Measurements from ENCODE around the gene SLC6A2. TPM values are rescaled to one million over a fixed set of nuclear protein-coding genes. Genes with fewer than 3 reads are reported as not detected.
A peak's percentile ranks its signal among the peaks of the same experiment; 100 is the strongest.

The SLC6A2 gene
- total RNA-seq, 4 donors from 2014 or later: not detected

DNA sequence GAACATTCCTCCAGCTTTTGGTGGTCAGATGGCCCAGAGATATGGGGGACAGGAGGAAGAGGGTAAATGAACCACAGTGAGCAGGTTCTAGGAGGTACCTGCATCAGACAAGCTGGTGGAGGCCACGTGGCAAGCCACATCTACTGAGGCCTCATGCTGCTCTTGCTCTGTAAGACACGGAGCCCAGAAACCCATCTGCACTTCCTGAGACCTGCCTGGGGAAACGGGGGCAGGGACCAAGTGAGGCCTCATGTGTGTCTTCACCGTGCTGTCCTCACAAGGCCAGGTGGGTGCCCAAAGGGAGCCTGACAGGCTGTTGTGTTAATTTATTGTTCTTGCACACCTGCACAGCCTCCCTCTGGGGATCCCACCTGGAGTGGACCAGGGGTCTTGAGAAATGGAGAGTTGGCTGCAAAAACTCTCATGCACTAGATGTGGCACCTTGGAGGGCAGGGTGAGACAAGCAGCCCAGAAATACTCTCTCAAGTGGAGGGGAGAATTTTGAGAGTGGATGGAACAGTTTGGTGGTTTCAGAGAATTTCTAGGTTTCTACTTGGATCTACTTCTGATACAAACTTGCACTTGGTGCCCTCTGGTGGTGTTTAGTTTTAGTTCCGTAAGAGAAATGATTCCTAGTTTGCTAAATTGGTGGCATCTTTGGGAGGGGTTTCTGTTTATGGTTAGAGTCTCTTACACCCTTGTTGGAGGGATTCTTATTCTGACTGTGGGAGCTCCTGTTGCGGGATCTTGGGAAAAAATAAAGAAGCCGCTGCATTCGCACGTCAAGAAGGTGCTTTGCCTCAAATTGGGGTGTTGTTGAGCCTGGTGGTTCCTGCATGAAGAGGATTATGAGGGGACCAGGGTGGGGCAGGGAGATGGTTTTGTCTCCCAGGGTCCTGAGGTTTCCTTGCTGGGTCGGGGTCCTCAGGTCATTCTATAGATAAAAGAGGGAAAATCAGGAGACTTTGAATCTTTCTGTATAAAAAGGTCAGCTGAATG is 47.5 kb downstream of the SLC6A2 start:
- Histone ChIP-seq H3K4me1 (no peaks in the 10 kb centered on the region), H3K9me3 (no peaks in the 10 kb centered on the region), H3K27ac (no peak overlapping the region), H3K27me3 (no peaks in the 10 kb centered on the region), H3K4me3 (replicated peaks in 1 of 3) (no peak overlapping the region), H3K36me3 (no peaks in the 10 kb centered on the region)
- TF ChIP-seq POLR2A (IDR thresholded peaks at IDR 0.05): no peak
- TF ChIP-seq, protein P1, sequence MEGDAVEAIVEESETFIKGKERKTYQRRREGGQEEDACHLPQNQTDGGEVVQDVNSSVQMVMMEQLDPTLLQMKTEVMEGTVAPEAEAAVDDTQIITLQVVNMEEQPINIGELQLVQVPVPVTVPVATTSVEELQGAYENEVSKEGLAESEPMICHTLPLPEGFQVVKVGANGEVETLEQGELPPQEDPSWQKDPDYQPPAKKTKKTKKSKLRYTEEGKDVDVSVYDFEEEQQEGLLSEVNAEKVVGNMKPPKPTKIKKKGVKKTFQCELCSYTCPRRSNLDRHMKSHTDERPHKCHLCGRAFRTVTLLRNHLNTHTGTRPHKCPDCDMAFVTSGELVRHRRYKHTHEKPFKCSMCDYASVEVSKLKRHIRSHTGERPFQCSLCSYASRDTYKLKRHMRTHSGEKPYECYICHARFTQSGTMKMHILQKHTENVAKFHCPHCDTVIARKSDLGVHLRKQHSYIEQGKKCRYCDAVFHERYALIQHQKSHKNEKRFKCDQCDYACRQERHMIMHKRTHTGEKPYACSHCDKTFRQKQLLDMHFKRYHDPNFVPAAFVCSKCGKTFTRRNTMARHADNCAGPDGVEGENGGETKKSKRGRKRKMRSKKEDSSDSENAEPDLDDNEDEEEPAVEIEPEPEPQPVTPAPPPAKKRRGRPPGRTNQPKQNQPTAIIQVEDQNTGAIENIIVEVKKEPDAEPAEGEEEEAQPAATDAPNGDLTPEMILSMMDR (IDR thresholded peaks at IDR 0.05): peak in 5 of 6 experiments; percentile 13 to 71 (median 48)
- peak; percentile 22 to 27 for DNase-seq
- intact Hi-C loops (cut with DNase I): loop anchor here (2.0 kb wide), 1 partner anchor 239 kb away; no protein-coding TSS in a partner anchor
- WGBS, 2 donors: 40 to 48% methylated on average over 10 of the region's 10 CpGs

DNA sequence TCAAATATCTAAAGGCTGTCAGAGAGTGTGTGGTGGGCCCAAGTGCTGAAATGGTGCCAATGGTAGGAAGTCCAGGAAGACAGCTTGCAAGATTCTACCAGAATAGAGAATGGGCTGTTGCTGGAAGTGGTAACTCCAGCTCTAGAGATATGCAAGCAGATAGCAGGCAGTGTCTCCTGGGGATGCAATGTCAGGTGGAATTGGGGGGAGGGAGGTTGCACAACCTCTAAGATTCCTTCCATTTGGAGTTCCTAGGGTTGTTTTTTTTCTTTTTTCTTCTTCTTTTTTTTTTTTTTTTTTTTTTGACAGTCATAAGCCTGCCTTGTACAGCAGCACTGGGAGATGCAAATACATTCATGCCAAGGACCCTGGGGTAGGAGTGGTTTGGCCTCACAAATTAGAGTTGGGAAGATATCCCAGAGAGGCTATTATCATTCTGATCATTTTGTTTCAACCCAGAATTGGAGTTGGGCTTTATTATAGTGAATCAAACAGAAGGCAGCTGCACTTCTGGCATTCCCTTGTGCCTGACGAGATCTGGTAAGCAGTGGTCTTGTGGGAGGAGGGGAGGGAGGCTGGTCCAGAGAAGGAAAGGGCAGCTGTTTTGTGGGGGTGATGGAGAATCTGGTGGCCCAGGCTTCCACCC is 51.1 kb downstream of the SLC6A2 start:
- no peak for DNase-seq
- Histone ChIP-seq H3K4me3 (replicated peaks in 1 of 3) (no peak overlapping the region), H3K36me3 (no peaks in the 10 kb centered on the region), H3K4me1 (no peaks in the 10 kb centered on the region), H3K9me3 (no peaks in the 10 kb centered on the region), H3K27ac (no peak overlapping the region), H3K27me3 (no peaks in the 10 kb centered on the region)
- TF ChIP-seq, protein P1 (IDR thresholded peaks at IDR 0.05): no peak
- no peak for TF ChIP-seq POLR2A (IDR thresholded peaks at IDR 0.05)
- intact Hi-C loops (cut with DNase I): loop anchor here (5.0 kb wide), 1 partner anchor 135 kb away; no protein-coding TSS in a partner anchor
- WGBS, 2 donors: 59 to 74% methylated on average over 1 of the region's 1 CpG

DNA sequence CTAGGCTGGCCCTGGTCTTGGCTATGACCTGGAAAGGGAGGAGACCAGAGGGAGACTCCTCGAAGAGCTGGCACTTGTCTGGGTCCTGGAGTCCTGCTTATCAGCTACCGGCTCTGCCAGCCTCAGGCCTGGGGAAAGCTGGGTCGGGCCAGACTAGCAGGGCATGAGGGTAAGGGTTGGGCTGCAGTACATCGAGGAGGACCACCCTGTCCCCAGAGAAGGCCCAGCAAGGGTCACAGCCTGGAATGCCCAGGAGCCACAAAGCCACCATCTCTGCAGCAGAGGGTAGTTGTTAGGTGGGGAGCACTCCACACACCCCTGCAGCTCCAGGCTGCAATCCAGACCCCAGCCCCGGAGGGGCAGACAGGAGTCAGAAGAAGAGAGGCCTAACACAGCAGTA is 54.0 kb downstream of the SLC6A2 start:
- Histone ChIP-seq H3K9me3 (no peaks in the 10 kb centered on the region), H3K4me3 (replicated peaks in 1 of 3) (no peak overlapping the region), H3K4me1 (no peaks in the 10 kb centered on the region), H3K27me3 (no peaks in the 10 kb centered on the region), H3K36me3 (no peaks in the 10 kb centered on the region), H3K27ac (no peak overlapping the region)
- TF ChIP-seq, protein P1 (IDR thresholded peaks at IDR 0.05): no peak
- no peak for DNase-seq
- intact Hi-C loops (cut with DNase I): loop anchor here (5.0 kb wide), 1 partner anchor 132 kb away; no protein-coding TSS in a partner anchor
- WGBS, 2 donors: 79 to 100% methylated on average over 1 to 5 of the region's 5 CpGs

DNA sequence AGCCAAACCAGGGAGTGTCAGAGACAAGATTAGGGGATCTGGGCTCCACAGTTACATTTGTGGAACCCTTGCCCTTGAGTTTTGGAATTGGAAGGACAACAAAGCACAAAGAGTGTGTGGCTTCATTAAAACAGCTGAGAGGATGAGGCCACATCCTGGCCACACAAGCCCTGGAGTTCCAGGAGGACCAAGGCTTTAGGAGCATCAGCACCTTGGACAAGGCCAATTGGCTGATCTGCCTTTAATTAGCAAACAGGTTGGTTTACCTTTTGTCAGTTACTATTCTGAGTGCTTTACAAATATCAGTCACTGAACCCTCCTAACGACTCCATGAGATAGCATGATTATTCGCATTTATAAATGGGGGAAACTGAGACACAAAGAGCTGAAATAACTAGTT is 54.7 kb downstream of the SLC6A2 start:
- H3K27ac ChIP-seq: no peak overlapping the region
- no peak overlapping the region for H3K4me3 ChIP-seq (replicated peaks in 1 of 3)
- no peaks in the 10 kb centered on the region for H3K4me1 ChIP-seq
- WGBS, 2 donors: 20 to 47% methylated on average over 2 of the region's 2 CpGs
- H3K27me3 ChIP-seq: no peaks in the 10 kb centered on the region
- H3K9me3 ChIP-seq: no peaks in the 10 kb centered on the region
- intact Hi-C loops (cut with DNase I): no loop called here
- DNase-seq: no peak
- H3K36me3 ChIP-seq: no peaks in the 10 kb centered on the region
- TF ChIP-seq, protein P1 (IDR thresholded peaks at IDR 0.05): no peak
- no peak for TF ChIP-seq POLR2A (IDR thresholded peaks at IDR 0.05)

Measured in thyroid gland (tissue), 4 donors.